Measurements from ENCODE around the gene NGLY1.
A peak's percentile ranks its signal among the peaks of the same experiment; 100 is the strongest.

The NGLY1 gene, protein sequence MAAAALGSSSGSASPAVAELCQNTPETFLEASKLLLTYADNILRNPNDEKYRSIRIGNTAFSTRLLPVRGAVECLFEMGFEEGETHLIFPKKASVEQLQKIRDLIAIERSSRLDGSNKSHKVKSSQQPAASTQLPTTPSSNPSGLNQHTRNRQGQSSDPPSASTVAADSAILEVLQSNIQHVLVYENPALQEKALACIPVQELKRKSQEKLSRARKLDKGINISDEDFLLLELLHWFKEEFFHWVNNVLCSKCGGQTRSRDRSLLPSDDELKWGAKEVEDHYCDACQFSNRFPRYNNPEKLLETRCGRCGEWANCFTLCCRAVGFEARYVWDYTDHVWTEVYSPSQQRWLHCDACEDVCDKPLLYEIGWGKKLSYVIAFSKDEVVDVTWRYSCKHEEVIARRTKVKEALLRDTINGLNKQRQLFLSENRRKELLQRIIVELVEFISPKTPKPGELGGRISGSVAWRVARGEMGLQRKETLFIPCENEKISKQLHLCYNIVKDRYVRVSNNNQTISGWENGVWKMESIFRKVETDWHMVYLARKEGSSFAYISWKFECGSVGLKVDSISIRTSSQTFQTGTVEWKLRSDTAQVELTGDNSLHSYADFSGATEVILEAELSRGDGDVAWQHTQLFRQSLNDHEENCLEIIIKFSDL

DNA sequence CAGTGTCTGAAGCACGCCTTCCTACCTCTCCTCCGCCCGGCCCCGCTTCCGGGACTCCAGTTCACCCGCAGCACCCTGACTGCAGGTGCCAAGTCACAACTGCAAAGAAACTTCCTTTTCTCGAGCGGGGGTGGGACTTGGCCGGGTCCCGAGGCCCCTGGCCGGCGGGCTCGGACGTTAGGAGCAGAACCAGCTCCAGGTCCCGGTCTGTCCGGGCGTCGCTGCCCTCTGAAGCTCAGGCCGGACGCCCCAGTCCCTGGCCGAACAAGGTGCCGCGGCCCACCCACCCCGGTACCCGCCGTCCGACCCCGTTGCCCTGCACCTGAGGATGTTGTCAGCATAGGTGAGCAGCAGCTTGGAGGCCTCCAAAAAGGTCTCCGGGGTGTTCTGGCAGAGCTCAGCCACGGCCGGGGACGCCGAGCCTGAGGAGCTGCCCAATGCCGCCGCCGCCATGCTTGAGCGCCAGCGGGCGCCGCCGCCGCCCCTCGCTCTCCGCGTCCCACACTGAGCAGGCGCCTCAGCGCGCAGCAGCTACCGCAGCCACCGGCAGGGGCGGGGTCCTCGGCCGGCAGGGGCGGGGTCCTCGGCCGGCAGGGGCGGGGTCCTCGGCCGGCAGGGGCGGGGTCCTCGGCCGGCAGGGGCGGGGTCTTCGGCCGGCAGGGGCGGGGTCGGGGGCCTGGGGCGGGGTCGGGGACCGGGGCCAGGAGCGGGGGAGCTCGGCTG lies at the start of gene NGLY1:
TSS of gene NGLY1 (minus strand) at position 506 of the 723 bp plus-strand sequence. CDS start at position 453, 53 bp downstream.
- peak; percentile 80 for DNase-seq (ENCODE audit: low read depth)

DNA sequence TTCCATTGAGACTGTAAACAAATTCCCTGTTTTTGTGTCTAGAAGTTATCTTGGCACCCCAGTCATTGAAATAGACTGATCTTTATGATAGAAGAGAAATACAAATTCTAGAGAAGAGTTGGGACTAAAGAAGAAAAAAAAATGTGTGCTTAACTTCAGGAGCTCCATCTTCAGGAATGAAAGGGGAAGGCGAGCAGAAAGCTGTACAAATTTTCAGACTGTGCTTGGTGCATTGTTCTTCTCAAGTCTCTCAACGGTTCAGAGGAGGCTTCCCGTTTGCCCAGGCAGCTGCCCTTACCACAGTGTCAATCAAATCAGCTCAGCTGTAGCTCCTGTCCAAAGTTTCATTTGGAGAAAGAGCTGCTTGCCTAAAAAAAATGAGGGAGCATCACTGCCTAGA lies 48.3 kb upstream of the NGLY1 start:
- no peak for DNase-seq (ENCODE audit: low read depth)

DNA sequence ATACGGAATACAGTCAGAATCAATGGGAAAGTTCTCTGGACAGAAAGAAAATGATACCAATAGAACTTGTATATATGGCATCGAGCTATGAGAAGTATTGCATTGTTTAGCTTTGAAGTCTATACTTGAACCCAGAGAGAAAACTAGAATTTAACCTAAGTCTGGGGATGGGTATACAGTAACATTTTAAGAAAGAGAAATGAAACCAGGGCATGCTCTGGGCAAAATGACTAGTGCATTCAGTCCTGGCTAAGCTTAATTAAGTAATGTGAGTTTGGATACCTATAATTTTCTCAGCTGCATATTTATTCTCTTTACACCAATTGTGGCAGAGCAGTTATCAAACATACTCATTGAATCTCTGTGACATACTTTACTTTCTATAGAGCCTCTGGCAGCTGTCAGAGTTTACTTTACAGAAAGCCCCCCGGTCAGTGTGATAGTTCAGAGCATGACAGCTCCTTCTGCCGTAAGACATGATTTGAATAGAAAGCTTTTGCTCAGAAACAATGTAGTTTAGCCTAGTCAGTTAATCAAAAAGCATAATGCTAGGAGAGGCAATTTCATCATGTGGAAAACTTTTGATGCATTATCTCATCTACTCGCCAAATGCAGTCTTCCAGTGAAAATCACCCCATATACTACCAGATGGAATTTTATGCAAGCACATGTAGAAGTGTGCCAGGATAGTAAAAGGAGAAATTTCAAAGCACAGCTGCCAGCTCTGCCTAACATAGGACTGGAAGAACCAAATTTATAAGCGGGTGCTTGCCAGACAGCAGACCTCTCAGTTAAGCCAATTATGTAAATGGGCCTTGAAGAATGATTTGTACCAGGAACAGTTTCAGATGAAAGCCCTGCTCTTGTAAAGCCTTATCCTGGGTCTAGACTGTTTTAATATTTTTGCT lies 47.4 kb upstream of the NGLY1 start:
- DNase-seq (ENCODE audit: low read depth) = no peak

DNA sequence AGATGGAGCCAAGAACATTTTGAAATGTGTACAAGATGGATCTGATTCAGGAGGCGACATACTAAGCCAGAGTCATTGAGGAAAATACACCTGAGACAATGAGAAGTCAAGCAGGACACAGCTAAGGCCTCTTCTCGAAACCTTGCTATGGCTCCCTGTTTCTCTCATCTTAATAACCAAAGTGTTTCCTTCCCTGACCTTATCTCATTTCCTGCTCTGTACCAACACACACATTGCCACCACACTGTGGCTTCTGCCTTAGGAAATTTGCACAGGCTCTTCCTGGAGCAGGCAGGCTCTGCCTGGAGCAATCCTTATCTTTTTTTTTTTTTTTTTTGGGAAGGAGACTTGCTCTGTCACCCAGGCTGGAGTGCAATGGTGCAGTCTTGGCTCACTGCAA lies 43.3 kb upstream of the NGLY1 start:
- DNase-seq (ENCODE audit: low read depth) = no peak

DNA sequence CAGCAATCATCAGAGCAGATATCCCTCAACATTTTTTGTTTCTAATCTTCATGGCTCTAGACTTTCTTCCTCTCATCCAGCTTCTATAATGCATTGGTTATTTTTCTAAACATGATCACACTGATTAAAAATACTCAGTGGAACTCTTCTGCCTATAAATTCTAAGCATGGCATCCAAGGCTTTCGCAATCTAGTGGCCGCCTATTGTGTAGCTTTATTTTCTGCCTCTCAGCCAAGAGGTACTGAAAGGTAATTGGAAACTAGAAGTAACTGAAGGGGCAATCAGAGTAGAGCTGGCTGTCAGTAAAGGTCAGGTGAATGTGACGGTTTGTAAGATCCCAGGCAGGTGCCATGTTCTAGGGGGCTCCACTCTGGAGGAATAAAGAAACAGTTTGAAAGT lies 40.1 kb upstream of the NGLY1 start:
- no peak for DNase-seq (ENCODE audit: low read depth)

DNA sequence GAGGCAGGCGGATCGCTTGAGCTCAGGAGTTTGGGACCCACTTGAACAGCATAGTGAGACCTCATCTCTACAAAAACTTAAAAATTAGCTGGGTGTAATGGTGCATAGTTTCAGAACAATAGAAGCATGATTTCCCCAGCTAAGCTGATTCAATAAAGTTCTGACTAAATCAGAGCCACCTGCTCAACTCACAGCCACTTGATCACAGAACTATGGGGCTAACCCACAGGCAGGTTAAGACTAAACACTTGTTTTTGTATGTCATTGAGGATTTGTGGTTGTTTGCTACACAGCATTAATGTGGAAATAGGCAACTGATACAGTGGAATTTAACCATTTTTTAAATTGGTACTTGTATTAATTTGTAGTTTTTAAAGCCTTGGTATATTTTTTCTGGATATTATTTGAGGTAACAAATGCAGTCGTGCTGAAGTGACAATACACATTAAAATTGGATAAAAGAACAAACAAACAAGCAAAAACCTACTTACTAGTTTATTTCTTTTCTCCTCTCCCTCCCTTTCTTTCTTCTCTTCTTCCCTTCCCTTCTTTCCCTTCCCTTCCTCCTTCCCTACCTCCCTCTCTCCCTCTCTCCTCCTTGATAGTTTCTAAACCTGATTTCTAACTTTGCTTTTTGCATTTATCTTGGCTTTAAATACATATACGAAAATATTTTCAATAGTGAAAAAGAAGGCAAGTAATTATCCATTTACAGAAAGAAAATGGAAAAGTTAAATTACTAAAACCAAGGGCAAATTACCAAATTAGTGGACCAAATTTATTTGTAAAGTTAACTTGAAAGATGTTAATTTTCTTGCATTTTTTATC lies 38.7 kb upstream of the NGLY1 start:
- DNase-seq (ENCODE audit: low read depth) = no peak

DNA sequence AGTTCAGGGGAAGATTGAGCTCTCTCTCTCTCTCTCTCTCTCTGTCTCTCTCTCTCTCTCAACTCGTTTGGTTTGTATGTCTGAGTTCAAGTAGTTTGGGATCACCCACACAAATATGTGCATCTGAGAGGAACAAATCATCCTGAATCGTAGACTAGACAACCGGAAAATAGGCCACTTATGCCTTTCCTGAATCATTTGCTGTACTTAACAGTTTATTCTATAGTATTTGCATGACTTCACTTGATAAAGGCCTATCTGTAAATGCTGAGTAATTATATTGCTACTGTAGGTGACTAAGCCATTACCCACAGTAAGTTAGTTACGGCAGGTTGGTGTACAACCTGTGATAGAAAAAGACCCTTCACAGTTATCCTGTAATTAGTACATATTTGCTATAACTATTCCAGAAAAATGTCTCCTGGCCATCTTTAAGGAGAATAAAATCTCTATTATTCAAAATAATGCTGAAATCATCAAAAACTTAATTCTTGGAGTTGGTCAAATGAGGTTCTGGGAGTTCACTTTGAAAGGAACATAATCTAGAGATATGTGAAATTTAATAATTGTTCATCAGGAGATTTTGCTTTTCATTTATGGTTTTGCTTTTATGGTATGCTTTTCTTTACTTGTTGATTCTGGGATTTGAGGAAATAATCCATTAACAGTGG lies 37.7 kb upstream of the NGLY1 start:
- DNase-seq (ENCODE audit: low read depth) = no peak

DNA sequence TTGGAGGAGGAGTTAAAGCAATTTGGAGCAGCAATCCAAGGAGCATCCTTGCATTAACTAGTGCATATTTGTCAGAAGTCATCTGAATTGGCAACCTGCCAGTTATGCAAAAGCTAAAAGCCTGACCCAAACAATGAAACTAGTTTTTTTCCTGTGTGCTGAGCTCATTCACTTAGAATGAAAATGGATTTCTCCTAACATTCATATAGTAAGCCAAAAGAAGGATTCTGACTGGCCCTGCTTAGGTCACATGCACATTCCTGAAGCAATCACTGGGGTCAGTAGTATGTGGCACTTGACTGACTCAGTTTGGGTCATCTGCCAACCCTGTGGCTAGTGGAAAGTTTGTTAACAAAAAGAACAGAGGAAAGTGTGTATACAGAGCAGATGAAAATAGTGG lies 37.1 kb upstream of the NGLY1 start:
- no peak for DNase-seq (ENCODE audit: low read depth)

DNA sequence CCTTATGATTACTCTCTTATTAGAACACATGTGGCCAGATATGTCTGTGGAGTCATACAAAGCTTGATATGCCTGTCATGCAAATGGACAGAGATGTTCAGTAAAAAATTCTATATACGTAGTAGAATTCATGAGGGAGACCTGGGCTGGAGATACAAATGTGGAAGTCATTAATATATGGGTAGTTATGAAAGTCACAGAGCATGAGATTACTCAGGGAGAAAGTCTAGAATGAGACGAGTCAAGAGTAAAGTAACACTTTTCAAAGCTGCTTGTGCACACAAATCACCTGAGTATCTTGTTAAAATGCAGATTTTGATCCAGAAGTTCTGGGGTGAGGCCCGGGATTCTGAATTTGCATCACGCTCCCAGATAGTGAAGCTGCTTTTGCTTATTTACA lies 35.1 kb upstream of the NGLY1 start:
- no peak for DNase-seq (ENCODE audit: low read depth)

DNA sequence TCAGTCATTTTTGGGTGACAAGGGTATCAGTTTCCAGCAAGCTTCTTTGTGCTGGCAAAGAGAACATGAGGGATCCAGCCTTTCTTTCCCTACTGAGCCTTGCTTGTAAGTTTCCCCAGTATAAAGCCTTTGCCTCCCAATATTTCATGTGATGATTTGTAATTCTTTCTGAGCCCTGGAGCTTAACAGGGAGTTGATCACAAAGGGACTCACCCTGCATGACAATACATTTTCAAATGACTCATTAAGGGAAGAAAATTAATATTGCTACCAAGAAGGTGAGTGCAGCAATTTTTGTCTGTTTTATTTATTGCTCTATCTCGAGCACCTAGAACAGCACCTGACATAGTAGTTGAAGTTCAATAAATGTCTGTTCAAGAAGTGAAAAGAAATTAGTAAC lies 34.4 kb upstream of the NGLY1 start:
- no peak for DNase-seq (ENCODE audit: low read depth)

DNA sequence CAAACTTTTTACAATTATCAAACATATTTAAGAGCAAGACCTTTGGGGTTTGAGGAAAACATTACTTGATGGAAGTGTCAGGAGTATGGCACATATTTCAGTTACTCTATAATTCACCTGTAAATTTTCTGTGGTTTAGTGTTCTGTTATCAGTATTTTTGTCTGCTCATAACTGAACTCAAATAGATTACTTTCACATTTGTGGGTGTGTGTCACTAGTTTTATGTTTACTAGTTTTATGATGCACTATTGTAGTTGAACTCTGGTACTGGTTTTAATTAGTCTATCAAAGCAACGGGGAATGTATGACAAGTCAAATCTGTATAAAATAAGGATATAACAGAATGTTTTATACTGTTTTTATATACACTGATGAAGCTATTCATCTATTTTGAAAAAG lies 33.9 kb upstream of the NGLY1 start:
- DNase-seq (ENCODE audit: low read depth) = no peak

DNA sequence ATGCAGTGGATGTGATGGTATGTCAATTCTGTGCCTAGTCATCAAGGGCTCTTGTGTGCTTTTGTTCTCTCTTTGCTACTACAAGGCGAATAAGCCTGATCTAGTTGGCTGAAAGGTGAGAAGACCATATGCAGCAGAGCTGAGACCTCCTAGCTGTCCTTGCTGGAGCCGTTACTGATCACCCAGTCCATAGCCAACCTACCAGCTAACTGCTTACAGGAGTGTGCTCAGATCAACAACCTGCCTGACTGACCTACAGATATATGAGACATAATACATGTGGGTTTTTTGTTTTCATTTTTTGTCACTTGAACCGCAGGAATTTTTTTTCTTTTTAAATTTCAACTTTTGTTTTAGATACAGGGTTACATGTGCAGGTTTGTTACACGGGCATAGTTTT lies 29.4 kb upstream of the NGLY1 start:
- no peak for DNase-seq (ENCODE audit: low read depth)

DNA sequence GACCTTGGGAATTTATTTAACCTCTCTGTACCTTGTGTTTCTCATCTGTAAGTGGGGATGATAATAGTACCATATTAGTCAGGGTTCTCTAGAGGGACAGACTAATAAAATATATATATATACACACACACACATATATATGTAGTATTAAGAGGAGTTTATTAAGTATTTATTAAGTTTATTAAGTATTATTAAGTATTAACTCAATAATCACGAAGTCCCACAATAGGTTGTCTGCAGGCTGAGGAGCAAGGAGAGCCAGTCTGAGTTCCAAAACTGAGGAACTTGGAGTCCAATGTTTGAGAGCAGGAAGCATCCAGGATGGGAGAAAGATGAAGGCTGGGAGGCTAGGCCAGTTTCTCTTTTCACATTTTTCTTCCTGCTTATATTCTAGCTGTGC lies 21.4 kb upstream of the NGLY1 start:
- no peak for DNase-seq (ENCODE audit: low read depth)

DNA sequence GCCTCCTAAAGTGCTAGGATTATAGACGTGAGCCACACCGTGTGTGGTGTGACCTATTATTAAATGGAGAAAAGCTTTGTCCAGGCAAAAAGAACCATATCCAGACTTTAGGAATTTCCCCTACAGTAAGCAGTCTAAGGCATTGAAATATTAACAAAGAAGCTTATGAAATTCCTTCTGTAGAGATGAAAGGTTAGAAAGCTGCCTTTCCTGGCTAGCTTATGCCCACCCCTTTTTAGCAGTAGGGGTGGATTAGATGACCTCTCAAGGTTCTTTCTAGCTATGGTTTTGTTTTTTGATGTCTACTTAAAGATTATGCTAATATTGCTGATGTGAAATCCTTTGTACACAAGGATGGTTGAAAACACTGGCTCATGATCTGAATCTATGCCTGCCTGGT lies 20.6 kb upstream of the NGLY1 start:
- DNase-seq (ENCODE audit: low read depth) = no peak

DNA sequence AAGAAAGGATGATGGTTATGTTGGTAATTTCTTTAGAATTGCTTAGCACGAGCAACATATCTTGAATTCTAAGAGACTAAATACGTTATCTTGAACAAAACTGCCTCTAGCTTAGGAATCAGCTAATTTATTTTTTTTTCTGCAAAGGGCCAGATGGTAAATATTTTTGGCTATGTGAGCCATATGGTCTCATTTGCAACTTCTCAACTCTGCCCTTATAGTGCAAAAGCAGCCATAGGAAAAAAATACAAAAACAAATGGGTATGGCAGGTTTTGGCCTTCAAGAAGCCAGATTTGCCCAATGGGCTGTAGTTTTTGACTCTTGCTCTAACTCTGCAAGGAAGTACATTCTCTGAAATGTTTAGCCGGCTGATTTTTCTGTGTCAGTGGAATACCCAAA lies 18.5 kb upstream of the NGLY1 start:
- DNase-seq (ENCODE audit: low read depth) = no peak

DNA sequence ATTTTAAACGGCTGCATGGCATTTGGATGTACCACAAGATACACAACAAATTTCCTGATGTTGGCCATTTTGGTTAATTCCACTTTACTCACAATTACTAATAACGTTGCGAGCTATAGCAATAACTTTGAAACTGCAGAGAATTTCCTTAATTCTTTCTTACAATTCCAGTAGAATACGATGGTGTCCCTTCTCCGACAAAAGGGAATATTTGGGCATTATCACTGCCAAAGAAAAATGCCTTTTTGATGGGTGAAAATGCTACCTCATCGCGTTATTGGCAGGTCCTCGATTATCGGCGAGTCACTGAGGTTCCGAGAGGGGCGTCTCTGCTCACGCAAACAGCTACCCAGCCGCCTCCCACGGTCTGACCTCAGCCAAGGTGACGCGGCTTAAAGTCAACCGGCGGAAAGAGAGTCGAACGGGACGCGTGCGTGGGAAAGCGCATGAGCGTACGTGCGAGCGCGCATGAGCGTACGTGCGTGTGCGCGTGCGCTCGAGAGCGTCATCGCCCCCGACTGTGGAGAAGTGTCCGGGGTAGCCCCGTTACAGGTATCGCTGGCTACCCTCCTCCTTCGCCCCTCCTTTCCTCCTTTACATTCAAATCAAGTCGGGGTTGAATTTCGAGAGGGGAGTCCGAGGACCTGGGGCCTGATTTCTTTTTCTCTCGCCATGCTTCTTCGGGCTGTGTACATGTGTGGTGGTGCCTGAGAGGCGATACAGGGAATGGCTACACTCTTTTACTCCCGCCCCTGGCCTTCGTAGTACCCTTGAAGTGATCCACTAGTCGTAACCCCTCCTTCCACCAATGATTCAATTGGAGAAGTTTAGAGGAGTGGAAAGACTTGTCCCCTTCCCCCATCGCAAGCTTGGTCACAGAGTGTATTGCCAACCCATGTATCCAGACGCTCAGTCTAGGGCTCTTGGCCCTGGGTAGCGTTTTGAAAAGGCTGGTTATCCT lies 6.6 kb upstream of the NGLY1 start, which contains the start of gene OXSM:
TSS of gene OXSM (plus strand) at position 495 of the 961 bp plus-strand sequence. CDS start 931 bp downstream, outside the sequence.
- peak; percentile 92 for DNase-seq (ENCODE audit: low read depth)

DNA sequence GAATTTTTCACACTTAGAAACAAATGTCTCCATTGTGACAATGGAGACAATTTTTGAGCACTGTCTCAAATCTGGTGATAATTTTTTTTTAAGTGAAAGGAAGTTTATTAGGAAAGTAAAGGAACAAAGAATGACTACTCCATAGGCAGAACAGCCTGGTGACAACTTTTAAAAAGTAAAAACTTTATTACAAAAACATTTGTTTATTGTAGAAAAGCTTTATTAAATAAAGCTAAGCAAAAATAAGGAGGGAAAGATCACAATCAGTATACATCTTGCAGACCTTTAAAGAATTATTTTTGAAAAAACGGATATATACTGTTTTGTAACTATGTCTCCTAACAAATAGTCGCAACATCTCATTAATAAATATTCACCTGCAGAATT lies 6.0 kb upstream of the NGLY1 start:
- DNase-seq (ENCODE audit: low read depth) = no peak

DNA sequence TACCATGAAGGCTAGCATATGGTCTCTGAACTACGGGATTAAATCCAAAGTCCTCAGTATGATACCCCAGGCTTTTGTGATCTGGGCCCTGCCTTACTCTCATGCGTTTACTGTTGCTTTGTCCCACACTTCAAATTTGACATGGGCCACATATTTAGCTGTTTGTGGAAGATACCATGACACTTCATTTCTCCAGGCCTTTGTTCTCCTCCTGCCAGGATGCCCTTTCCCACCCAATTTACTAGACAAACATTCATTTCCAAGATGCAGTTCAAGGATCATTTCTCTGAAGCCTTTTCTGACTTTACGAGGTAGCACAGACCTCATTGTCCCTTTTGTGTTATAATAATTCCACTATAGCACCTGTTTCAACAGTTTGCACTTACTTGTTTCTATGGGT lies 4.4 kb upstream of the NGLY1 start:
- DNase-seq (ENCODE audit: low read depth) = no peak

DNA sequence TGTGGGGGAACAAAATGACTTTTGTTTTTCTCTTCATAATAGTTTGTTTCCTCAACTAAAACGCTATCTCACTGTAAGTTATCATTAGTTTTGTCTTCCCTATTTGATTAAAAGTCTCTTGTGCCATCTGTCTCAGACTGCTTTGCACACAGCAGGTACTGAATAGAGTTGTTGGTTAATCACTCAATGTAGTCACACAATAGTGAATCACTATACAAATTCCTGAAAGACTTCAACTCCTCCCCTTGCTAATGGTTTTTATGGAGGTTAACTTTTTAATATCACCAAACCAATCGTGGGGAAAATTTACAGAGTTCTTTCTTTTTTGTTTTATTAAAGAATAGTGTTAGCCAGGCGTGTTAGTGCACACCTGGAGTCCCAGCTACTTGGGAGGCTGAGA lies 2.6 kb upstream of the NGLY1 start:
- DNase-seq (ENCODE audit: low read depth) = no peak
